ENCODE results near the gene KIAA1549.
"Not testable (repeated sequence)": the region's sequence is repeated elsewhere in the genome, so short reads cannot be mapped to it uniquely, and the experiment has no call there.

KIAA1549 gene

GRCh38 chr7:138945154-138945553, 36.0 kb downstream of the KIAA1549 start:
- DNase-seq (ENCODE audit: low read depth in 2 of 3, low spot score in 1 of 3) = no peak

DNA sequence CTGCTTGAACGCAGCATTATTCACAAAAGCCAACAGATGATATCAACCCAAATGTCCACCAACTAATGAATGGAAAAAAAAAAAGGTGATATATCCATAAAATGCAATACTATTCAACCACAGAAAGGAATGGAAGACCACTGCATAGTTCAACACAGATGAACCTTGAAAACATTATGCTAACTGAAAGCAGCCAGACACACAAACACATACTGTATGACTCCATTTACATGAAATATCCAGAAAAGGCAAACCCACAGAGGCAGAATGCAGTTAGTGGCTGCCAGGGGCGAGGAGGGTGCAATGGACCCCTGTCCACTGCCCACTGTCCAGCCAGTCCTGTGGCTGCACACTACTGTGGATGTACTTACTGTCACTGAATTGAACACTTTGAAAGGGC, 36.6 kb downstream of the KIAA1549 start:
- DNase-seq (ENCODE audit: low read depth in 2 of 3, low spot score in 1 of 3) = no peak

GRCh38 chr7:138943061-138943460, 38.1 kb downstream of the KIAA1549 start:
- DNase-seq (ENCODE audit: low read depth in 2 of 3, low spot score in 1 of 3) = no peak

DNA sequence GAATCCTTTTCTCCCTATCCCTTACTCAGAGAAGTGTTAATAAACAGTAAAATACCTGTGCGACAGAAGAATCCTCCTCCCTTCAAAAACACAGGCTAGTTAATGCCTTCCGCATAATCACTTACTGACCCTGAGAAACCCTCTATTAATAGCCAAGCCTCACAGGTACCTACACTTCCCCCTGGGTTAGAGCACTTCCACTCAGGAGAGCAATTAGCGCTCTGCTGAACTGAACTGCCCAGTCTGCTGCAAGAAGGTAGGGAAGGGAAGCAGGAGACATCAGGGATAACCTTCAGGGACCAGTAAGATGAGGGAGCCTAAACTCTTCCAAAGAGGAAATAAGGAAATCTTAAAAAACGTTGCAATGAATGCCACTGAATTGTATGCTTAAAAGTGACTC, 39.6 kb downstream of the KIAA1549 start:
- DNase-seq (ENCODE audit: low read depth in 2 of 3, low spot score in 1 of 3) = no peak

GRCh38 chr7:138940602-138941001, 40.6 kb downstream of the KIAA1549 start:
- not testable (repeated sequence) for DNase-seq (ENCODE audit: low read depth in 2 of 3, low spot score in 1 of 3)

- no peak for DNase-seq (ENCODE audit: low read depth in 2 of 3, low spot score in 1 of 3)
Observed at GRCh38 chr7:138937484-138937883, 43.7 kb downstream of the KIAA1549 start.

GRCh38 chr7:138935465-138936011, 45.7 kb downstream of the KIAA1549 start:
- no peak for DNase-seq (ENCODE audit: low read depth in 2 of 3, low spot score in 1 of 3)

- no peak for DNase-seq (ENCODE audit: low read depth in 2 of 3, low spot score in 1 of 3)
Observed at GRCh38 chr7:138934861-138935260, 46.3 kb downstream of the KIAA1549 start.

- no peak for DNase-seq (ENCODE audit: low read depth in 2 of 3, low spot score in 1 of 3)
Observed at GRCh38 chr7:138934367-138934766, 46.8 kb downstream of the KIAA1549 start.

GRCh38 chr7:138932870-138933269, 48.3 kb downstream of the KIAA1549 start:
- DNase-seq (ENCODE audit: low read depth in 2 of 3, low spot score in 1 of 3) = no peak

GRCh38 chr7:138932427-138932826, 48.8 kb downstream of the KIAA1549 start:
- DNase-seq (ENCODE audit: low read depth in 2 of 3, low spot score in 1 of 3) = no peak

DNA sequence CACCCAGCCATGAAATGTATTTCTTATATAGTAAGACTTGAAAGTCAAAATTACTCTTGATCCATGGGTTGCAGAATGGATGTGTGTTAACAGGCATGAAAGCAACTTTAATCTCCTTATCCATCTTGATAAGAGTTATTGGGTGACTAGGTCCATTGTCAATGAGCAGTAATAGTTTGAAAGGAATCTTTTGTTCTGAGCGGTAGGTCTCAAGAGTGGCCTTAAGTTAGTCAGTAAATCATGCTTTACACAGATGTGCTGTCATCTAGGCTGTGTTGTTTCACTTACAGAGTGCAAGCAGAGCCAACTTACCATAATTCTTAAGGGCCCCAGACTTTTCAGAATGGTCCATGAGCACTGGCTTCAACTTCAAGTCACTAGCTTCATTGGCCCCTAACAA, 51.2 kb downstream of the KIAA1549 start:
- DNase-seq (ENCODE audit: low read depth in 2 of 3, low spot score in 1 of 3) = no peak

DNA sequence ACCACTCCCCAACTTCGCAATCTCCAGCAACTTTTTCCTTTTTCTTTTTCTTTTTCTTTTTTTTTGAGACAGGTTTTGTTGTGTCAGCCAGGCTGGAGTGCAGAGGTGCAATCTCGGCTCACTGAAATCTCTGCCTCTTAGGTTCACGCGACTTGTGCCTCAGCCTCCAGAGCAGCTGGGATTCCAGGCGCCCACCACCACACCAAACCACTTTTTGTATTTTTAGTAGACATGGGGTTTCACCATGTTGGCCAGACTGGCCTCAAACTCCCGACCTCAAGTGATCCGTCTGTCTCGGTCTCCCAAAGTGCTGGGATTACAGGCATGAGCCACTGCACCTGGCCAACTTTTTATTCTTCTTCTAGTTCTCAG, 55.0 kb downstream of the KIAA1549 start:
- DNase-seq (ENCODE audit: low read depth in 2 of 3, low spot score in 1 of 3) = no peak

DNA sequence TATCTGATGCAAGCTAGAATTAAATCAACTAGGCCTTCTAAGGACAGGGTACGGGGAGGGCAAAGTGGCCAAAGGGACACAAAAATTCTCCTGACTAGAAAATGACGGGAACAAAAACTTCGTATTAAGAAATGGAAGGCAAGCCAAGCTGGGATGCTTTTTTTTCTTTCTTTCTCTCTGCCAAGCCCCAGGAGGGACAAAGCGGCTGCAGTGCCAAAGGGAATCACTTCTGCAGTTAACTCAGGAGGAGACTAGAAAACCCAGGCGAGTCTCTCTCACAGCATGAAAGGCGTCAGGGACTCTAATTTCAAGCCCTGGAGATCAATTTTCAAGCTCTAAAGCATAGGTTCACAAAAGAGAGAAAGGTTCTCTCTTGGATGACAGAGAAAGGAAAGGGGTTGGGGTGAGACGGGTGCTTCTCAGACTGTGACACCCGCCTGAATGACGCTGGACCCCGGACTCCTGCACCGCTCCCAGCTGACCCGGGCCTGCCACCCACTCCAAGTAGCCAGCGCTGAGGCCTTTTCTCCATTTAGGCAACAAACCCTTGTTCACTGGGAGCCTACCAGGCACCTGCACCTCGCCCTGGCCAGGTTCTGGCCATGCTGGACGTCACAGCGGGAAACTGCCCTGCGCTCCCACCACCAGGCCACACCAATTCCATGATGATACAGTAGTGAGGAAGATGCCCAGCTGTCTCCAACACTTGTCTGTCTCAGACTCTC, 56.5 kb downstream of the KIAA1549 start:
- no peak for DNase-seq (ENCODE audit: low read depth in 2 of 3, low spot score in 1 of 3)

DNA sequence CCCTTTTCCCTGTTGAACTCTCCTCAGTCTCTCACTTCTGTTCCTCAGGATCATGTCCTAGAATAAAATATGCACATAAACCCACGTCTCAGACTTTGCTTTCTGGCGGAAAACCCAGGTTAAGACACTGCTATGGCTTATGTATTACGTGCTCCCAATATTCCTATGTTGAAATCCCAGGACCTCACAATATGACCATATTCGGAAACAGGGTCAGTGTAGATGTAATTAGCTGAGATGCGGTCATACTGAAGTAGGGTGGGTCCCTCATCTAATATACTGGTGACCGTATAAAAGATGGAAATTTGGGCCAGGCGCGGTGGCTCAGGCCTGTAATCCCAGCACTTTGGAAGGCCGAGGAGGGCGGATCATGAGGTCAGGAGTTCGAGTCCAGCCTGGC, 59.9 kb downstream of the KIAA1549 start:
- DNase-seq (ENCODE audit: low read depth in 2 of 3, low spot score in 1 of 3) = no peak

- no peak for DNase-seq (ENCODE audit: low read depth in 2 of 3, low spot score in 1 of 3)
Observed at GRCh38 chr7:138919911-138920310, 61.3 kb downstream of the KIAA1549 start.

- DNase-seq (ENCODE audit: low read depth in 2 of 3, low spot score in 1 of 3) = no peak
Observed at GRCh38 chr7:138919216-138919615, 62.0 kb downstream of the KIAA1549 start.

- no peak for DNase-seq (ENCODE audit: low read depth in 2 of 3, low spot score in 1 of 3)
Observed at GRCh38 chr7:138918756-138919155, 62.4 kb downstream of the KIAA1549 start.

DNA sequence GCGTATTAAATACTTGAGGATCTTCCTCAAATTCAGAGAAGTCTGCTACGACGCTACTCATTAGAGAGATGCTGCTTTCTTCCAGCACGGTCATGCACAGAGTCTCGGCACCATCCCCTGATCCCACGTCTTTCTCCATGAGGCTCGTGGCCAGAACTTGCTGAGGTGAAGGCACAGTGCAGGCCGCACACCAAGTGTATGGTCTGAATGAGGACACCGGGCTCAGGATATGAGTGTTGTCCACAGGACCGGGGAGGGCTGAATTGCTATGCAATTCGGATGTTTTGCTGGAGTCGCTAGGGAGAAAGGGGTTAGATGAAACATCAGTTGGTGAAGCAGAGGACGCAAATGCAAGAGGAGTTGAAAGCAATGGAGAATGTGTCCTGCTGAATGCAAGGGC, 63.0 kb downstream of the KIAA1549 start:
- DNase-seq (ENCODE audit: low read depth in 2 of 3, low spot score in 1 of 3) = no peak

- no peak for DNase-seq (ENCODE audit: low read depth in 2 of 3, low spot score in 1 of 3)
Observed at GRCh38 chr7:138917771-138918170, 63.4 kb downstream of the KIAA1549 start.

- no peak for DNase-seq (ENCODE audit: low read depth in 2 of 3, low spot score in 1 of 3)
Observed at GRCh38 chr7:138916731-138917130, 64.5 kb downstream of the KIAA1549 start.

DNA sequence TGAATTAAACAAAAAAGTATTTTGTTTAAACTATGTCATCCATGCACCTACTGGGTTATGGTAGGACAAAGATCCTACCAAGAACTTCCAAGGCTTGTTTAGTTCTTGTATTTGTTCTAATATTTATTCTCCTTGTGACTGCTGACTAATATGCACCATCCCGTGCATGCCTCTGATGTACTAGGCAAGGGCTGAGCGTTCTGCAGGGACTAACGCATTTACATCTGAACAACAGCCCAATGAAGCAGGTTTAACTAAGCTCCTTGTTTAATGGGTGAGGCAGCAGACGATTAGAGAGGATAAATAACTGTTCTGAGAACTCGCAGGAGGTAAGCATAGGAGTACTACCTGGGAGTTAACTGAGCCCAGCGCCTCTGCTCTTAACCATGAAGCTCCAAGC, 64.9 kb downstream of the KIAA1549 start:
- DNase-seq (ENCODE audit: low read depth in 2 of 3, low spot score in 1 of 3) = no peak

- DNase-seq (ENCODE audit: low read depth in 2 of 3, low spot score in 1 of 3) = no peak
Observed at GRCh38 chr7:138913783-138914182, 67.4 kb downstream of the KIAA1549 start.
